SU-DHL-6 (cell line): ENCODE results near the gene C1orf35.

Experiments
- CTCF ChIP-seq: fragments of 200-600 bp; sonication (generic); IDR thresholded peaks from one replicate; pipeline ENCODE4 v1.5.1; 2017; ENCODE audit warnings: antibody characterized with exemption, mild to moderate bottlenecking, low read length, moderate library complexity; ENCODE audit not compliant: insufficient read depth, poor library complexity, severe bottlenecking
- EZH2phosphoT487 ChIP-seq: fragments of 200-600 bp; sonication (generic), shearing (Covaris generic); conservative IDR thresholded peaks from 2 replicates; pipeline ENCODE4 v1.6.1; 2018; ENCODE audit warnings: mild to moderate bottlenecking, antibody characterized with exemption, low read length, moderate library complexity, mixed read lengths

- TF ChIP-seq CTCF (no peak), EZH2phosphoT487 (no peak)
Observed at GRCh38 chr1:228100822-228101613, 2.1 kb downstream of the C1orf35 start.
